GM21737 (cell line): ENCODE data around the gene TRAF3.

ENCODE experiments used
- ATAC-seq: cut with Tn5 transposase; IDR thresholded peaks from one replicate; pipeline ENCODE4 v1.9.1; 2021; ENCODE audit warnings: mild to moderate bottlenecking, moderate library complexity; ENCODE audit not compliant: unreplicated experiment

TRAF3 gene

DNA sequence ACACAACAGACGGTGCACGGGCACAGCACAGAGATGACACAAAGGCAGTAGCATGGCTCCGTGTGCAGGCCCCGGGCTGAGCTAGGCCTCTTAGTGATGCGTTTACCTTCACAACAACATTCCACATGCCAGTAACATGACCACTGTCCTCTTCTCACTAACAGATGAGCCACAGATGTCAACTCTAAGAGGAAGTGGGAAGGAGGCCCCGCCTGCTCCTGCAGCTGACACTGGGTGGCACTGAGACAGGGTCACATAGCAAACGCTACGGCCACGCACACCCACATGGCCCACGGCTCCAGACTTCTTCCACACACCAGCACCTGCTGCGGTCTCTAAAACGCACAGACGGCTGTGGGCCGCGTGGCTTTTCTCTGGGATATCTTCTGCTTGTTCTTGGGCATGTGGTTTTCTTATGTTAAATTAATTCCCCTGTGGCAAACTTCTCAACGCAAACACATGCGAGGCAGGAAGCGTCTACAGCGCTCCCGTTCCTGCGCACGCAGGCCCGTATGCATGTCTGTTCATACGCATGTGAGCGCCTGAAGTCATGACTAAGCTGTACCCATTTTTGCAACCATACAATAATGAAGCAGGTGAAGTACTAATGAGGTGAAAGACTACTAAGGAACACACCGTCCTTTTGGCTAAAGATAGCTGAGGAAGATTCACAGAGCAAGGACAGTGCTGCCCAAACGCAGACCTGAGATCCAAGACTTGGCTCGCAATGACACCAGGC lies 172.0 kb downstream of the TRAF3 start:
- ATAC-seq: no peak

DNA sequence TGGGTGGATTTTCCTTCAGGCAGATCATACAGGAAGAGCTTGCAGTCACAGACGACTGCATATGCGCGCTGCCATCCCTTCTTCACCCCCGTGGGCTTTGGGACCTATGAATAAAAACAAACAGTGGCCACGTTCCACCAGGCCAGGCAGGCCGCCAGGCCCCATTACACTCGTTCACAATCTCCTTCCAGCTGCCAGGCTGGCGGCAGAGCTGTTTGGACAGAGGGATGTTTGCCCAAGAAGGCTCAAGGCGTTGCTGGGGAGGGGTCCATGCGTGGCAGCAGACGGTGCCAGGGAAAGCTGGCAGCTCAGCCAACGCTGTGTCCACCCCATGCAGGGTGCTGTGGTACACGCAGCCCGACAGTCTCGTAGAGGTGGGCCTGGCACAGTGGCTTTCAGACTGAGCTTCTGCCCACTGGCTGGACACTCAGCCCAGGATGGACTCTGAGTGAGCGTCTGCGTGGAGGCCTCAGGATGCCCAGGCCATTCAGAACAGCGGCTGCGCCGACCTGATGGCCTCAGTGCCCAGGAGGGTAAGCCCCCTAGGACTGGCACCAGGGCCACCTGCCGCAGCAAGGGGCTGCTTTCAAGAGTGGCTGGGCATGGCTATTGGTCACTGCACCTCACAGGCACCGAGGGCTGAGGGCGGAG lies 172.7 kb downstream of the TRAF3 start:
- ATAC-seq: no peak

DNA sequence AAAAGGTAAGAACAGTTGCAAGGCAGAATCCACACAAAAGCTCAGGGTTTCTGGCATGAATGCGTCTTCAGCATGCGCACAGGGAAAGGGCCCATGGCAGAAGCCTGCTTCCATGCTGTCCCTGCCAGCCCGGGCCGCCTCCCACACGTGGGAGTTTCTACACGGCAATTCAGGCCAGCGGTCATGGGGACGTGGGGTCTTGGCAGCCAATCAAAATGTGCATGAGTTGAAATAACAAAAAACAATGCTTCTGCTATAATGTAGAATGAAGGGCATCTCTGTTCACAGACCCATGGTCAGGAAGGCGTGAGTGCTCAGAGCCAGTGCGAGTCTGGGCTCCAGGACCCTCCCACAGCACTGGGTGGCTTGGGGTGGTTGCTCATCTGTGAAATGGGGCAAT lies 173.8 kb downstream of the TRAF3 start:
- no peak for ATAC-seq

DNA sequence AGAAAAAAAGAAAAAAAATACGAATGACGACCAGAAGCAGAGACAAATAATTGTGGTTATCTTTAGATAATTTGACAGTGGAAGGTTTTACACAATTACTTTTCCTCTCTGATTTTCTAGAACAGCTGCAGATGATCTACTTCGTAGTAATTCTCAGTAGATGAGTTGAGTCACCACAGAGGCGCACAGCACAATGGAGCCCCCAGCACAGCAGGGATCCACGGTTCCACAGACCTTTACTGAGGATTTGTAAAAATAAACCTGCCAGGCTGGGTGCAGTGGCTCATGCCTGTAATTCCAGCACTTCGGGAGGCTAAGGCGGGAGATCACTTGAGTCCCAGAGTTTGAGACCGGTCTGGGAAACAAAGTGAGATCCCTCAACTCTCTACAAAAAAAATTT lies 174.6 kb downstream of the TRAF3 start:
- ATAC-seq: no peak

DNA sequence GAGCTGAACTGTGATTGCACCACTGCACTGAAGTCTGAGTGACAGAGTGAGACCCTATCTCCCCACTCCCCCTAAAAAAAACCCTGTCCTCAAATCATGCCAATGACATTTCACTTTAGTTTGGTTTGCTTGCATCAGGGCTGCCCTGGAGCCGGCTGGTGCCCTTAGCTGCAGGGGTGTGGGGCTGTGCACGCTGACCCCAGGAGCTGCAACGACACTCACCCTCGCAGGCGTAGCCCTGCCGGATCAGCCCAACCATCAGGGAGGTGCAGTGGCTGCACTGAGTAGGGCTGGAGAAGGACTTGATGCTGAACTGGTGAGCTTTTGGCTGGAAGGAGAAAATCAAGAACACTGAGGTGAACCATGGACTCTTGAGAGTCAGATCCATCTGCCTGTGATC lies 175.0 kb downstream of the TRAF3 start:
- no peak for ATAC-seq

DNA sequence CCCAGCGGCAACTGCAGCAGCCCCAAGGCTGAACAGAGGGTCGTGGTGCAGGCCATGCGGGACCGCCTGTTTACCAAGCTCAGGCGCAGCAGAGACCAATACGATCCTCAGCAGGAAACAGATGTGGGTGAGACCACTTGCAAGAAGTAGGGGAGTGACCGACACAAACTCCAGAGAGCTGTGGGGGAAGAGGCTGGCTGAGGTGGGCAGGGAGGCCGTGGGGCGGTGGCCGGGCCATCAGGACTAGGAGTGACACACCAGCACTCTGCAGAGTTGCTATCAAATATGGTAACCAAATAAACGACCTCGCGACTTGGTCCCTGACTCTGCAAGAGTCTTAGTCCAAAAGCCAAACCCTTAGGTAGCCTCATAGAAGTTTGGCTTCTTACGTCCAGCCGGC lies 175.9 kb downstream of the TRAF3 start:
- no peak for ATAC-seq

DNA sequence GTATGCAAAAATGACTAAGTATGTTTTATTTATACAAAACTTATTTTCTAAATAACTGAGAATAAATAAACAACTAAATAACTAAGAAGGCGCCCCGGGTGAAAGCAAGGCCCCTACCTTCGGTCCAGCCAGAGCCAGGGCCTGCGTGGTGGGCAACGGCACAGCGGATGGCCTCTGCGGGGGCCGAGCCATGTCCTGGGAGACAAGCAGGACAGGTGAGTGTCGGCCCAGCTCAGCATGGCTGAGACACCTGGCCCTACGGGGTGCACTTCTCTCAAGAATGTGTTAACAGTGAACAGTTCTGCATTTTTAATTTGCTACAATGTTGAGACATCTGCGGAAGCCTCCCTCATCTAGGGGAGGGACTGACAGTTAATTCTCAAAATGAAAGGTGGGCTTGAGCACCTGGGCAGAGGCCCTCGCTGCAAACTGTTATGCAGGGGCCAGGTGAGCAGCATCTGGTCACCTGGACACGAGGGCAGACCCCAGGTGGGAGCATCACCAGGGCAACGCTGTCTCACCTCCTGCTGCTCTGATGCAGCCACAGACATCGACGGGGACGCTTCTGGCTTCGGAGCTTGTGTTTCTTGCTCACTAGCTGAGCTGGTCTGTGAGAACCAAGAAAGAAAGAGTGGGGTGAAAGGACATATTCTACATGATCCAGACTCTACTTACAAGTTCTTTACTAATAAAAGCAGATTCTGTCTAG lies 177.0 kb downstream of the TRAF3 start:
- no peak for ATAC-seq

DNA sequence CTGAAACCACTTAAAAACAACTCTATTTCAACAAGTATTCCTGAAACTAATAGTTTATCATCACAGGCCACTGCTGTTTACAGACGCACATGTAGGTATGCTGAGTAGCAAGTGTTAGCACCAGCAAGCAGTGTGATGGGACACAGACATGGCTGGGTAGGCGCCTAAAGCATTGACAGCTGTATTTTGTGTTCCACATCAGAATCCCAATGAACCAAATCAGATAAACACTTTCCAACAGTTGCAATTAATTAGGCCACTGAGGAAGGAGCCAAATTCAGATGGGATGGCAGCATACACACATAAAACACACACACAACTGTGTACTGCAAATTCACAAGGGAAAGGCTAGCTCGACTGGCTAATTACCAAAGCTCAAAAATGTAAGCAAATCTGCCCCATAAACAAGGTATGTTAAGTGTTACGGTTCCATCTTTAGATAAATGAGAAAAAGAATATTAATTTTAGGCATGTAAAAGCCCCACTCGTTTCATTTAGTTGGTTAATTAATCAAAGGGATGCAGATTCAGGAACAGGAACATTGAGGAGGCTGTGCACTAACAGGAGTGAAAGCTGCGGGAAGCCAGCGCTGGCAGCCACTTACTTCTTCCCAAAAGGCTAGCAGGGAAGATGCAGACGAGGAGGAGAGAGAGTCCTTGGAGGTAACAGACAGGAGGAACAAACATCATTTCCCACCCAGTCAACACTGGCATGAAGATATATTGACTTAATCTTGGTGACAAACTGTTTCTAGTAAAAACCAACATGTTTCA lies 178.6 kb downstream of the TRAF3 start:
- no peak for ATAC-seq

DNA sequence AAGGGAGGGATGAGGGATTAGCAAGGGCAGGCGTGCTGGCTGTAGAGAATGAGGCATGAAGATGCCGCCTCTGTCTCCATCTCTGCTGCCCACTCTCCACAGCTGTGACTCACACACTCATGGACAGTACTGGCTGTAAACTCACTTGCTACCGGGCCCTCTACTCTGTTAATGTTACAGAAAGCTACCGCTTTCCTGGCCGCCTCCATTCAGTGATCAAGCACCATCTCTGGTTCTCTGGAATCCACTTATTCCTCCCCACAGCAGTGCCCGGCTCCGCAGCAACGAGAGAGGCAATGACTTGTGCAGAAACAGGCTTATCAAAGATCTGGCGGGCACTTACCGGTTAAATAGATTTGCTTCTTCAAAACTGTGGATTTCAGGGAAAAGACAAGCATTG lies 180.0 kb downstream of the TRAF3 start:
- ATAC-seq: no peak

DNA sequence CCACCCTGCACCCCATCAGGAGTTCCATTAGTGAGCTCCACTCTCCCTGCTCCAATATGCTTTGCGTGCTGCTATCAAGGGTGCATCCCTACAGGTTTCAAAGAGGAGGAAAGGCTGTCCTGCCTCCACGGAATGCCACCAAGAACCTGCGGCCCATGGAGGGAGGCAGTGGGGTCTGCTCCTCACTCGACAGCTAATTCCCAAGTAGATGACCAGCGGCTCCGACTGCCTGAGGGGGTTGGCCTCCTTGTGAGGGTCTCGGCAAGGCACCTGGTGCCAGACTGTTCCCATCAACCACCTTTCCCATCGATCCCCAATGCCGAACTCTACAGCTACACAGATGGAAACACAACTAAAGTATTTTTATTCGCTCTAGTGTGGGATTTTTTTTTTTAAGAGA lies 181.2 kb downstream of the TRAF3 start:
- ATAC-seq: no peak
